GM12878 (cell line): ENCODE measurements around the gene TGM2. TPM values are rescaled to one million over a fixed set of nuclear protein-coding genes. Genes with fewer than 3 reads are reported as not detected.
A peak's percentile ranks its signal among the peaks of the same experiment; 100 is the strongest.

Experiments used
- ATAC-seq: fragments of 200-7000 bp; cut with Tn5 transposase; 3 replicates; pipeline ENCODE4 v1.9.1; 2020; ENCODE audit warnings: mild to moderate bottlenecking, moderate library complexity
- BruUV-seq: library from RNA; stranded (reverse); fragments of 400-500 nt; replicated peaks from 2 replicates; lab custom pipeline; 2021; lab: Mats Ljungman, UMichigan
- CTCF ChIA-PET: fragments of 300-600 bp; sonication (Branson Sonifier 250); formaldehyde crosslinking; extraction: SDS; loops from one replicate; lab custom pipeline; 2021; ENCODE audit warnings: inconsistent platforms; lab: Yijun Ruan, JAX
- POLR2A ChIA-PET: fragments of 350-600 bp; formaldehyde crosslinking; extraction: SDS; loops from one replicate; lab custom pipeline; 2021; ENCODE audit warnings: inconsistent platforms; lab: Charles Lee
- RAD21 ChIA-PET: fragments of 300-600 bp; sonication (Branson Sonifier 250); formaldehyde crosslinking; loops from one replicate; lab custom pipeline; 2023; ENCODE audit warnings: antibody characterized with exemption; ENCODE audit not compliant: unreplicated experiment; lab: Charles Lee
- SMC1A ChIA-PET: fragments of 300-600 bp; sonication (Branson Sonifier 250); formaldehyde crosslinking; loops from one replicate; lab custom pipeline; 2023; ENCODE audit not compliant: unreplicated experiment, uncharacterized antibody; lab: Charles Lee
- DNase-seq: peaks from one replicate; pipeline ENCODE4 v3.0.0-alpha.2; 2011; ENCODE audit warnings: low read depth, low spot score
- FAIRE-seq: peaks from 3 replicates; lab custom pipeline; 2011; peaks lifted over from hg19 to GRCh38; lab: Jason Lieb, UNC
- H2AFZ ChIP-seq: 2 replicates; pipeline ENCODE4 v1.6.0; 2011; ENCODE audit warnings: low read depth, low read length, control low read depth; ENCODE audit not compliant: control insufficient read depth
- H3K27ac ChIP-seq: 2 replicates; pipeline ENCODE4 v1.5.1; 2011; ENCODE audit warnings: control low read depth; ENCODE audit not compliant: control insufficient read depth, insufficient read depth
- H3K27me3 ChIP-seq, 2 experiments: replicated peaks in 1 of 2; 2 replicates each; pipeline versions ENCODE4 v1.6.0 to v1.6.1; 2011; ENCODE audit warnings: low read length in 1 of 2; ENCODE audit not compliant: control insufficient read depth in 2 of 2, insufficient read depth in 2 of 2
- H3K36me3 ChIP-seq, 2 experiments: 2 replicates each; pipeline ENCODE4 v1.5.1; 2011; ENCODE audit warnings: low read length in 1 of 2; ENCODE audit not compliant: control insufficient read depth in 2 of 2, insufficient read depth in 2 of 2
- H3K4me1 ChIP-seq: 2 replicates; pipeline ENCODE4 v1.6.1; 2011; ENCODE audit warnings: mild to moderate bottlenecking, low read length, moderate library complexity, mixed read lengths; ENCODE audit not compliant: control insufficient read depth, insufficient read depth
- H3K4me2 ChIP-seq: 2 replicates; pipeline ENCODE4 v1.6.0; 2011; ENCODE audit warnings: control low read depth; ENCODE audit not compliant: control insufficient read depth, insufficient read depth
- H3K4me3 ChIP-seq: fragments of 200-600 bp; sonication (generic); 2 replicates; pipeline ENCODE4 v1.5.1; 2016
- H3K79me2 ChIP-seq: 2 replicates; pipeline ENCODE4 v1.6.0; 2011; ENCODE audit warnings: low read length; ENCODE audit not compliant: control insufficient read depth, insufficient read depth
- H3K9ac ChIP-seq: 2 replicates; pipeline ENCODE4 v1.8.0; 2011; ENCODE audit warnings: low read length, control low read depth, mixed read lengths; ENCODE audit not compliant: control insufficient read depth, insufficient read depth
- H3K9me3 ChIP-seq: replicated peaks from 3 replicates; pipeline ENCODE4 v1.5.1; 2011; ENCODE audit warnings: mild to moderate bottlenecking, low read length; ENCODE audit not compliant: control insufficient read depth, insufficient read depth
- H4K20me1 ChIP-seq: 2 replicates; pipeline ENCODE4 v1.6.0; 2011; ENCODE audit not compliant: control insufficient read depth, insufficient read depth
- CREB1 ChIP-seq: IDR thresholded peaks from 2 replicates; pipeline ENCODE4 v1.6.1; 2012; ENCODE audit warnings: low read depth, mild to moderate bottlenecking, inconsistent platforms
- CREM ChIP-seq: IDR thresholded peaks from 2 replicates; pipeline ENCODE4 v1.6.1; 2014; ENCODE audit warnings: antibody characterized with exemption, low read depth
- FOXK2 ChIP-seq: fragments of 450-650 bp; IDR thresholded peaks from 2 replicates; pipeline ENCODE4 v1.6.1; 2017; ENCODE audit warnings: mild to moderate bottlenecking, moderate library complexity
- KLF5 ChIP-seq: fragments of 450-650 bp; IDR thresholded peaks from 2 replicates; pipeline ENCODE4 v1.6.1; 2014; ENCODE audit warnings: mild to moderate bottlenecking; ENCODE audit not compliant: partially characterized antibody
- MEF2A ChIP-seq: IDR thresholded peaks from 2 replicates; pipeline ENCODE4 v1.6.1; 2011; ENCODE audit warnings: low read depth, mild to moderate bottlenecking, low read length, moderate library complexity; ENCODE audit not compliant: insufficient read depth
- SPI1 ChIP-seq: IDR thresholded peaks from 2 replicates; pipeline ENCODE4 v1.6.1; 2011; ENCODE audit warnings: low read depth, mild to moderate bottlenecking, low read length, moderate library complexity, borderline replicate concordance; ENCODE audit not compliant: insufficient read depth
- TAF1 ChIP-seq: IDR thresholded peaks from 2 replicates; pipeline ENCODE4 v1.6.1; 2011; ENCODE audit warnings: mild to moderate bottlenecking, low read depth, low read length, borderline replicate concordance
- TCF3 ChIP-seq: IDR thresholded peaks from 2 replicates; pipeline ENCODE4 v1.6.1; 2012; ENCODE audit warnings: low read depth, mild to moderate bottlenecking, low read length, borderline replicate concordance; ENCODE audit not compliant: insufficient read depth
- YBX1 ChIP-seq: fragments of 450-650 bp; IDR thresholded peaks from 2 replicates; pipeline ENCODE4 v1.6.1; 2016; ENCODE audit warnings: antibody characterized with exemption
- ZNF592 ChIP-seq: fragments of 450-650 bp; IDR thresholded peaks from 2 replicates; pipeline ENCODE4 v1.6.1; 2017; ENCODE audit warnings: mild to moderate bottlenecking, moderate library complexity
- WGBS: methylation state at CpG from one replicate; pipeline ENCODE4 v1.1.6; 2016; ENCODE audit warnings: low lambda C conversion rate; ENCODE audit not compliant: insufficient replicate concordance, insufficient coverage; ENCODE audit errors: missing lambda C conversion rate; 5-methylcytosine and 5-hydroxymethylcytosine counted together
- in situ Hi-C: fragments of 300-500 bp; cut with MboI; formaldehyde crosslinking; loops from 9 replicates; pipeline ENCODE4 v1.14.3; 2018; ENCODE audit warnings: mixed read lengths
- intact Hi-C: fragments of 100-400 bp; cut with micrococcal nuclease; formaldehyde crosslinking; loops from one replicate; pipeline ENCODE4 v1.14.2; 2022; ENCODE audit not compliant: unreplicated experiment
- polyA plus RNA-seq, 11 experiments: library from polyadenylated mRNA; depleted of rRNA in 4 of 11; unstranded in 6 of 11; stranded (reverse) in 5 of 11; fragments of >200 nt; fragmentation: Nextera tagmentation in 4 of 11; fragmentation: Illumina TruSeq in 1 of 11; extraction: Ambion mirVana in 4 of 11; extraction: Trizol in 1 of 11; gene quantifications; 1 replicate in 1 of 11; 2 replicates in 10 of 11; pipeline versions ENCODE4 v1.2.1 to v1.2.3, GENCODE V29; 2011 to 2016; ENCODE audit warnings: inconsistent platforms in 2 of 11, missing spikeins in 2 of 11, low read depth in 1 of 11
- total RNA-seq, 4 experiments: library from RNA; depleted of rRNA in 3 of 4; stranded (reverse); fragments of >200 nt in 3 of 4; fragmentation: Illumina TruSeq in 1 of 4; extraction: Trizol in 1 of 4; gene quantifications; 2 replicates each; pipeline versions ENCODE4 v1.2.1 to v1.2.3, GENCODE V29; 2013 to 2021
- TF ChIP-seq, protein P1 (sequence below): IDR thresholded peaks from 2 replicates; pipeline ENCODE4 v1.6.1; 2012; ENCODE audit warnings: low read depth, low read length, improper control_type of control experiment

TGM2 gene
- total and polyA plus RNA-seq, 10 of the 15 experiments (the other 5 are each of a cell fraction or from before 2014, with no cell fraction given) = 0.11 to 1.9 (median 0.51) TPM

- ATAC-seq (no peak), DNase-seq (no peak)
- Histone ChIP-seq H3K4me1 (no peaks in the 10 kb centered on the region), H3K36me3 (peaks cover 11 to 14% of the 10 kb centered on the region in 2 experiments), H3K79me2 (peaks cover 12% of the 10 kb centered on the region)
- ChIA-PET CTCF (interaction anchor here (0.7 to 15.1 kb wide), 7 partner anchors 6 to 141 kb away, joined by 3 to 260 read pairs (median 4); no protein-coding TSS in a partner anchor), SMC1A (interaction anchor here (0.9 to 12.3 kb wide), 4 partner anchors 8 to 138 kb away, joined by 3 to 166 read pairs (median 11); no protein-coding TSS in a partner anchor), RAD21 (interaction anchor here (0.8 to 1.6 kb wide), 6 partner anchors 10 to 81 kb away, joined by 3 to 5 read pairs (median 4); no protein-coding TSS in a partner anchor), POLR2A (interaction anchor here (1.3 kb wide), 1 partner anchor 9 kb away, joined by 4 read pairs; no protein-coding TSS in a partner anchor)
- peak; percentile 72 for TF ChIP-seq CREB1
- no peak for TF ChIP-seq YBX1
- TF ChIP-seq TCF3 = 0 out of 2 replicates have a peak, but pooled peaks have one; percentile 37
- TF ChIP-seq TAF1 = no peak
- TF ChIP-seq CREM = peak; percentile 38; the same call in 1 of the 2 replicates
- no peak for TF ChIP-seq FOXK2
- TF ChIP-seq, all 136 proteins: peak for 3
- intact Hi-C loops = no loop called here
- Histone ChIP-seq H4K20me1 (no peaks in the 10 kb centered on the region), H3K4me2 (no peak overlapping the region), H2AFZ (no peak overlapping the region), H3K9me3 (peaks cover 4% of the 10 kb centered on the region), H3K4me3 (no peak overlapping the region), H3K27ac (no peak overlapping the region), H3K27me3 (no peaks in the 10 kb centered on the region), H3K9ac (no peak overlapping the region)
- FAIRE-seq = no peak
- BruUV-seq = no TSS peak
- 36% methylated on average over 12 of the region's 12 CpGs for WGBS
- in situ Hi-C loops = no loop called here
Observed at GRCh38 chr20:38083338-38084048, 81.6 kb downstream of the TGM2 start.

DNA sequence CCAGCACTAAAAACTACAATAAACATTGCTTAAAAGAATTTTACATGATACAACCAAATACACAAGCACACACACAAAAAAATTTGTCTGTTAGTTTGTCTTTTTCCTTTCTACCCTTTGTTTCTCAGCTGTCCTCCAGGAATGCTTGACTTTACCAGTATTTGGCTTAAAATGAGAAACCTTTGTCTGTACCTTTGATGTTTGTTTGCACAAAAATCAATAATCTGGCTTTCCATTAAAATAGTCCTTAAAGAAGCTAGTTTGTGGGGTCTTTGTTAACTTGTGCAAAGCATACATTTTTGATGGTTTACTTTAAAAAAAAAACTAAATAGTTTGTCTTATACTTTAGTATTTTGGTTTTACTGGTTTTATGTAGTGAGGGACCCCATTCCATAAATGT, 82.2 kb downstream of the TGM2 start:
- FAIRE-seq (no peak), DNase-seq (no peak), ATAC-seq (no peak)
- Histone ChIP-seq H3K27me3 (no peaks in the 10 kb centered on the region), H3K4me3 (no peak overlapping the region), H3K27ac (no peak overlapping the region), H3K9me3 (peaks cover 4% of the 10 kb centered on the region), H3K79me2 (peaks cover 12% of the 10 kb centered on the region), H2AFZ (no peak overlapping the region), H3K36me3 (peaks cover 11 to 15% of the 10 kb centered on the region in 2 experiments), H3K4me2 (no peak overlapping the region), H4K20me1 (no peaks in the 10 kb centered on the region), H3K4me1 (no peaks in the 10 kb centered on the region), H3K9ac (no peak overlapping the region)
- no TSS peak for BruUV-seq
- ChIA-PET RAD21 (interaction anchor here (0.8 to 1.6 kb wide), 6 partner anchors 9 to 81 kb away, joined by 3 to 5 read pairs (median 4); no protein-coding TSS in a partner anchor), SMC1A (interaction anchor here (0.9 to 12.3 kb wide), 4 partner anchors 9 to 138 kb away, joined by 3 to 166 read pairs (median 11); no protein-coding TSS in a partner anchor), CTCF (interaction anchor here (0.7 to 15.1 kb wide), 7 partner anchors 6 to 141 kb away, joined by 3 to 260 read pairs (median 4); no protein-coding TSS in a partner anchor), POLR2A (interaction anchor here (1.3 kb wide), 1 partner anchor 9 kb away, joined by 4 read pairs; no protein-coding TSS in a partner anchor)
- in situ Hi-C loops (no loop called here), intact Hi-C loops (no loop called here)
- TF ChIP-seq MEF2A (no peak), SPI1 (no peak), ZNF592 (no peak), KLF5 (no peak)
- TF ChIP-seq, protein P1, sequence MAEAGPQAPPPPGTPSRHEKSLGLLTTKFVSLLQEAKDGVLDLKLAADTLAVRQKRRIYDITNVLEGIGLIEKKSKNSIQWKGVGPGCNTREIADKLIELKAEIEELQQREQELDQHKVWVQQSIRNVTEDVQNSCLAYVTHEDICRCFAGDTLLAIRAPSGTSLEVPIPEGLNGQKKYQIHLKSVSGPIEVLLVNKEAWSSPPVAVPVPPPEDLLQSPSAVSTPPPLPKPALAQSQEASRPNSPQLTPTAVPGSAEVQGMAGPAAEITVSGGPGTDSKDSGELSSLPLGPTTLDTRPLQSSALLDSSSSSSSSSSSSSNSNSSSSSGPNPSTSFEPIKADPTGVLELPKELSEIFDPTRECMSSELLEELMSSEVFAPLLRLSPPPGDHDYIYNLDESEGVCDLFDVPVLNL = no peak
